ENCODE measurements around the gene KPNA5. TPM values are rescaled to one million over a fixed set of nuclear protein-coding genes. Genes with fewer than 3 reads are reported as not detected.

The KPNA5 gene
- total and polyA plus RNA-seq, 2 of the 8 experiments (the other 6 are each of a cell fraction or from before 2014, with no cell fraction given), result 2.0 to 9.7 TPM

DNA sequence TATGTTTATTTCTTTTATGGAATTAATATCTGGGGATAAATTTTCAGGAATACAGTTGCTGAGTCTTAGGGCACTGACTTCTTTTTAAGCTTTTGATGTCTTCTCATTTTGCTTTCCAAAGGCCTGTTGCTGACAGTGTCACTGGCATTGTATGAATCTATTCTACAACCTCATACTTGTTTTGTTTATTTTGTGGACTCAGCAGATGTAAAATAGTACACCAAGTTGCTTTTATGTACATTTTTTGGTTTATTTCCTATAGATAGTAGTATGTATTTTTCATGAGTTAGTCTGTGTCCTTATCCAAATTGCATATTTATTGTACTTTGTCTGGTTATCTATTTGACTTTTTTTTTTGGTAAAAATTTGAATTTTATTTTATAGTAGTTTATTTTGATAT, 49.5 kb downstream of the KPNA5 start:
- Histone ChIP-seq H4K5ac (ENCODE audit: insufficient read length, low read depth, low read length) (no peak overlapping the region), H2BK120ac (replicated peaks; ENCODE audit: low read depth, low read length) (no peak overlapping the region), H4K91ac (replicated peaks; ENCODE audit: insufficient read length, low read length) (no peak overlapping the region), H3K56ac (replicated peaks; ENCODE audit: insufficient read length, low read depth, low read length) (no peak overlapping the region), H2BK20ac (ENCODE audit: low read length) (no peak overlapping the region), H2AK5ac (ENCODE audit: low read depth, low read length) (no peak overlapping the region), H3K27me3 (replicated peaks in 1 of 4; ENCODE audit: control insufficient read depth in 3 of 4, extremely low read depth in 1 of 4, insufficient read depth in 3 of 4, low read length in 3 of 4) (no peaks in the 10 kb centered on the region), H3K14ac (ENCODE audit: insufficient read length) (no peak overlapping the region), H3K9ac (replicated peaks in 1 of 4; ENCODE audit: extremely low read depth in 1 of 4, low read depth in 3 of 4, low read length in 3 of 4) (no peak overlapping the region), H3K4ac (replicated peaks; ENCODE audit: insufficient read length, low read depth, low read length) (no peak overlapping the region), H3K79me2 (ENCODE audit: control insufficient read depth in 1 of 2, insufficient read depth in 2 of 2, low read length in 2 of 2) (no peaks in the 10 kb centered on the region), H3K23ac (ENCODE audit: insufficient read length) (no peak overlapping the region), H2AFZ (ENCODE audit: low read length) (no peak overlapping the region), H3K23me2 (ENCODE audit: low read depth, low read length) (peaks cover 1% of the 10 kb centered on the region; the same call in 1 of the 2 replicates), H3K79me1 (ENCODE audit: low read depth, low read length) (no peaks in the 10 kb centered on the region), H3K9me3 (ENCODE audit: insufficient read depth in 2 of 2, low read depth in 1 of 2, low read length in 1 of 2) (no peaks in the 10 kb centered on the region), H3K18ac (ENCODE audit: extremely low read depth, low read length) (no peak overlapping the region), H3K4me3 (ENCODE audit: extremely low read depth in 1 of 4, insufficient read depth in 2 of 4, low read depth in 3 of 4, low read length in 4 of 4) (no peak overlapping the region), H4K8ac (ENCODE audit: extremely low read depth, insufficient read depth, low read length) (no peak overlapping the region), H3K4me1 (replicated peaks in 1 of 4; ENCODE audit: control insufficient read depth in 3 of 4, insufficient read depth in 4 of 4, low read length in 3 of 4) (no peaks in the 10 kb centered on the region), H3K4me2 (ENCODE audit: insufficient read depth in 1 of 2, low read depth in 2 of 2, low read length in 2 of 2) (no peak overlapping the region), H2BK5ac (ENCODE audit: low read depth, low read length) (no peak overlapping the region), H2BK15ac (ENCODE audit: low read length) (no peak overlapping the region), H4K20me1 (replicated peaks in 1 of 2; ENCODE audit: control insufficient read depth in 1 of 2, insufficient read depth in 2 of 2, low read length in 2 of 2) (peaks cover 0 to 2% of the 10 kb centered on the region in 2 experiments), H3K27ac (ENCODE audit: low read depth, low read length) (no peak overlapping the region), H3K36me3 (ENCODE audit: control insufficient read depth in 2 of 4, insufficient read depth in 4 of 4, low read length in 3 of 4) (peaks cover 2 to 43% (median 6%) of the 10 kb centered on the region in 4 experiments; a peak in 5 of 8 replicates), H2BK12ac (ENCODE audit: low read depth, low read length) (no peak overlapping the region)
- FAIRE-seq (no peak), DNase-seq (ENCODE audit: low read depth in 1 of 2, low spot score in 2 of 2) (no peak)
- ChIA-PET CTCF (ENCODE audit: partially characterized antibody) (no interaction called here), POLR2A (ENCODE audit: partially characterized antibody) (no interaction called here)
- no peak for TF ChIP-seq KDM4A (IDR thresholded peaks at IDR 0.05; ENCODE audit: low read depth, low read length, severe bottlenecking)
- no peak for TF ChIP-seq GTF2F1 (IDR thresholded peaks at IDR 0.05; ENCODE audit: borderline replicate concordance, low read depth, low read length)
- TF ChIP-seq KDM1A (IDR thresholded peaks at IDR 0.05; ENCODE audit: borderline replicate concordance, low read length), result no peak
- no peak for TF ChIP-seq JUND (IDR thresholded peaks at IDR 0.05; ENCODE audit: low read length)
- TF ChIP-seq RNF2 (IDR thresholded peaks at IDR 0.05; ENCODE audit: borderline replicate concordance, low read depth, low read length, missing control alignments, poor library complexity, severe bottlenecking), result no peak
- no peak for TF ChIP-seq CHD2 (IDR thresholded peaks at IDR 0.05; ENCODE audit: low read length)
- TF ChIP-seq RBBP5 (IDR thresholded peaks at IDR 0.05; ENCODE audit: borderline replicate concordance, low read depth, low read length), result no peak
- TF ChIP-seq BRCA1 (IDR thresholded peaks at IDR 0.05; ENCODE audit: low read depth, low read length), result no peak
- no peak for TF ChIP-seq EGR1 (IDR thresholded peaks at IDR 0.05; ENCODE audit: borderline replicate concordance, low read depth, low read length)
- TF ChIP-seq POLR2A (IDR thresholded peaks at IDR 0.05; ENCODE audit: control extremely low read depth in 1 of 2, low read depth in 2 of 2, low read length in 2 of 2), result no peak
- TF ChIP-seq KDM5A (IDR thresholded peaks at IDR 0.05; ENCODE audit: low read length), result no peak
- no peak for TF ChIP-seq ZNF274 (IDR thresholded peaks at IDR 0.05; ENCODE audit: borderline replicate concordance, extremely low read depth, low read length)
